NCI-H446 treated with DMSO at 0.1 percent for 48 hours (cell line): ENCODE data around the gene MRPL1.
"Not testable (repeated sequence)": the region's sequence is repeated elsewhere in the genome, so short reads cannot be mapped to it uniquely, and the experiment has no call there.

Experiments used
- DNase-seq: peaks from one replicate; lab custom pipeline; 2025; lab: John Stamatoyannopoulos, UW

Gene MRPL1

DNA sequence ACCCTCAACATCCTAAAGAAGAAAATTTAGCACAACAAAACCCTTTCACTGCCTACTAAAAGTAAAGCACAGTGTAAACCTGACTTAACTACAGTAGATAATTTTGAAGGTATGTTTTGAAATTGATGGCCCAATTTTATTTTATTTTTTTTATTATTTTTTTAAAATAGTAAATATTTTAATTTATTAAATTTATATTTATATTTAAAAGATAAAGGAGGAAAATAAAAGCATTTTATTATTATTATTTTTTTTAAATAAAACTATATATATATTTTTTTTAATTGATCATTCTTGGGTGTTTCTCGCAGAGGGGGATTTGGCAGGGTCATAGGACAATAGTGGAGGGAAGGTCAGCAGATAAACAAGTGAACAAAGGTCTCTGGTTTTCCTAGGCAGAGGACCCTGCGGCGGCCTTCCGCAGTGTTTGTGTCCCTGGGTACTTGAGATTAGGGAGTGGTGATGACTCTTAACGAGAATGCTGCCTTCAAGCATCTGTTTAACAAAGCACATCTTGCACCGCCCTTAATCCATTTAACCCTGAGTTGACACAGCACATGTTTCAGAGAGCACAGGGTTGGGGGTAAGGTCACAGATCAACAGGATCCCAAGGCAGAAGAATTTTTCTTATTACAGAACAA, 120.4 kb downstream of the MRPL1 start:
- not testable (repeated sequence) for DNase-seq

DNA sequence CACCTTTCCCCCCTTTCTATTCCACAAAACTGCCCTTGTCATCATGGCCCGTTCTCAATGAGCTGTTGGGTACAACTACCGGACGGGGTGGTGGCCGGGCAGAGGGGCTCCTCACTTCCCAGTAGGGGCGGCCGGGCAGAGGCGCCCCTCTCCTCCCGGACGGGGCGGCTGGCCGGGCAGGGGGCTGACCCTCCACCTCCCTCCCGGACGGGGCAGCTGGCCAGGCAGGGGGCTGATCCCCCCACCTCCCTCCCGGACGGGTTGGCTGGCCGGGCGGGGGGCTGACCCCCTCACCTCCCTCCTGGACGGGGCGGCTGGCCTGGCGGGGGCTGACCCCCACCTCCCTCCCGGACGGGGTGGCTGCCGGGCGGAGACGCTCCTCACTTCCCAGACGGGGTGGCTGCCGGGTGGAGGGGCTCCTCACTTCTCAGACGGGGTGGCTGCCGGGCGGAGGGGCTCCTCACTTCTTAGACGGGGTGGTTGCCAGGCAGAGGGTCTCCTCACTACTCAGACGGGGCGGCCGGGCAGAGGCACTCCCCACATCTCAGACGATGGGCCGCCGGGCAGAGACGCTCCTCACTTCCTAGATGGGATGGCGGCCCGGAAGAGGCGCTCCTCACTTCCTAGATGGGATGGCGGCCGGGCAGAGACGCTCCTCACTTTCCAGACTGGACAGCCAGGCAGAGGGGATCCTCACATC, 121.1 kb downstream of the MRPL1 start:
- not testable (repeated sequence) for DNase-seq

DNA sequence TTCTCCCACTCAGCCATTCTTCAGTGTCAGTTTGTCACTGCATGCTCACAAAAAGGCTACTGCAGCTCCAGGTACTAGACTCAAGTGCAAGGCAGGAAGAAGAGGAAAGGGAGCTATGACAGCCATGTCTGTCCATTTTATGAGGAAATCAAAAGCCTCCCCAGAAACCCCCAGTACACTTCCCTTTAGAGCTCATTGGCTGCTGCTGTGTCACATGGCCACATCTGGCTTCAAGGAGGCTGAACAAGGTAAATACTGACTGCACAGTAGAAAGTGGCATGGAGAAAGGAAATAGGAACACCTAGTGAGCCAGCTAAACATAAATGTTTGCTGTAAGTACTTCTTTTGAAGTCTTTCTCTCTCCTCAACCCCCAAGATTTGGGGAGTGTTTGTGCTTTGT, 127.3 kb downstream of the MRPL1 start:
- DNase-seq: no peak

DNA sequence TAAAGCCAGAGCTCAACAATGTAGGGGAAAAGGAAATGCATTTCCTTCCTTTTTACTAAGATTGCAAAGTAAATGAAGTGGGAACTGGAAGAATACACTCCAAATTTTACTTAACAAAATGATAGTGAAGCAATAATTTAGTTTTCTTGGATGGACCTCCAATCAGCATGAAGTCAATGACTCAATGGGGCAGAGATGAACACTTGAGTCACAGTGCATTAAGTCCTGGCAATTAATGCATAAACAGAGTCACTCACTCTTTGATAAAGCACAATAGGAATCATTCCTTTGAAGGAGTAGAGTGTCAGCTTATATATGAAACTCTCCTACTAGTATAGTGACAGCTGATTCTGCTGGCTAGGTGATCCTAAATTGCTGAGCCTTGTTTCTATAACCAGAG, 127.8 kb downstream of the MRPL1 start:
- no peak for DNase-seq

DNA sequence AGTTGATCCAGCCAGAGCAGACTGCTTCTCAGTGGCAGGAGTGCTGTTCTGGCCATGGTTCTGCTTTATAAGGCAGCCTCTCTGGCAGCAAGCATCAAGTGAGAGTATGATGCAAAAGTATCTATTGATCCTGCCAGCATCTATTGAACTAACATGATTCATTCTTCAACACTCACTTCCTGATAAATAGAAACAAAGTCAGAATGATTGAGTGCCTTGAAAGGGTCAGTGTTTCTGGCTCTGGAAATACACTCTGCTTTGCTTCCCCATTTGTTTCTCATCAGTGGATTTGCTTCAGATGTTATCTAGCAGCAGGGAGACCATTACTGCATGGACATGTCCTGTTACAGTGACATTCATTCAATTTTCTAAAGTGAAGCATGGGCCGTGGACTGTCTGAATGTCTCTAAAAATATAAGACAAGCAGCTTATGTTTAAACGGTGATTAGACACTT, 128.3 kb downstream of the MRPL1 start:
- no peak for DNase-seq

DNA sequence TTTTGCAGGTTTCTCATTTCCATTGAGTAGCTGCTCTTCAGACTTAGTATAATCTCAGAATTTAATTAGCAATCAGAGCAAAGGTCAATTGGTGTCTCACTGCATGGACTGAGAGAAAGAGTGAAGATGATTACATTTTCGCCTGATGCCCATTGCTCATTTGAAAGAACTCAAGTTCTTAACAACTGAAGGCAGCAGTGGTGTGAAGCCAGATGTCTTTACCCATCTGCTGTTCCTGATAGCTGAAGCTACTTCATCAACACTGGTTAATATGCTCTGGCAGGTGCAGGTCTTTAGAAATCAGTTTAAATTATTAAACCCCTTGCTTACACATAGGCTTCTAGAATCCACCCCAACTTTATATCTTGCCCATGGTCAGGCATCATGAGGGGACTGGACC, 130.0 kb downstream of the MRPL1 start:
- DNase-seq: no peak

DNA sequence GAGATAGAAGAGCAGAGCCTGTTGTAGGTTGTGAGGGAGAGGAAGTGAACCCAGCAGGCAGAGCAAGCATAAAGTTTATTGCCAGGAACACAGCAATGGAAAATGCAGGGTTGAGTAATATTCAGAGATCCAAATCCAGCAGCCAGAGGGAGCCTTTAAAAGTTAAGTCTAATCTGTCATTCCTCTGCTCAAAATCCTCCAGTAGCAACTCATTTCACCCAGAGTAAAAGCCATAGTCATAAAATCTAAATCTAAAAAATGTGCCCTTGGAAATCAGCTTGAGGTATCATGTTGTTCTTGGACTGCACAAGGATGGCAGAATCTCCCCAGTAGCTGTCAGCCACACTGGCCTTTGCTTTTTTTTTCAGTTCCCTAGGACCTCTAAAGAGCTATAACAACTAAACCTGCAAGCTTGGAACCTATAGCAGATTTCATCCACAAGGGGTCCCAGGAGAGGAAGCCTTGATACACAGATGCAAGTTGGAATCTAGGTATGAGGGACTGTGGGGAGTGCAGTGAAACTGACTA, 131.6 kb downstream of the MRPL1 start:
- DNase-seq: no peak

DNA sequence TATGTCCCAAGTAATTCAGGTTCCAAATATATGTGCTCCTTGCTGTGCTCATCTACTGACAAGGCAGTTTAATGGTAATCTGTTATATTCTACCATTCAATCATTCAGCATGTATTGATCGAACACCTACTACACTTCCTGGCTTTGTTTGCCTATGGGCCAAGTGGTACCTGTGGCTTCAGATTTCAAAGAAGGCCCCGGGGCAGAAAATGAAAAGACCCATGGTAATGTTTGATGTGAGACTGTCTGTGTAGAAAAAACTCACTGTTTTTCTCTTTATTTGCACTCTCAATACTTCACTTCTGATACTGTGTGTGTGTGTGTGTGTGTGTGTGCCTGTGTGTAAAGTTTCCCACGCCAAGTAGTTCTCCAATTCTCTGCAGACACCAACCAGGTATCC, 133.4 kb downstream of the MRPL1 start:
- no peak for DNase-seq

DNA sequence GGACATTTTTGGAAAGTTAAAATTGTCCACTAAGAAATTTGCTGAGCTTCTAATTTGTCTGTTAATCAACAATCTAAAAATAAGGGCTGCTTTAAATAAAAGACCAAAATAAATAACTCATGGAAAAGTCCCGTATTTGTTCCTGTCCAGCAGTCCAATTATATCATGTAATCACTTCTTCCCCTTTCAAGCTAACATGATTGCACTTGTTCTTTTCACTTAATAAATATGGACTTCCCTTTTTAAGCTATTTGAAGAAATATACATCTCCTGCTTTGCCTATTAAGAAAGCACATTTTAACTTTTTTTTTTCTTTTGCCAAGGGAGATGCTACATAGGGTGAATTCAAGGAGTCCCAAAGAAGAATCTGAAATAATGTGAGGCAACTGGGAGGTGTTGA, 138.9 kb downstream of the MRPL1 start:
- no peak for DNase-seq

DNA sequence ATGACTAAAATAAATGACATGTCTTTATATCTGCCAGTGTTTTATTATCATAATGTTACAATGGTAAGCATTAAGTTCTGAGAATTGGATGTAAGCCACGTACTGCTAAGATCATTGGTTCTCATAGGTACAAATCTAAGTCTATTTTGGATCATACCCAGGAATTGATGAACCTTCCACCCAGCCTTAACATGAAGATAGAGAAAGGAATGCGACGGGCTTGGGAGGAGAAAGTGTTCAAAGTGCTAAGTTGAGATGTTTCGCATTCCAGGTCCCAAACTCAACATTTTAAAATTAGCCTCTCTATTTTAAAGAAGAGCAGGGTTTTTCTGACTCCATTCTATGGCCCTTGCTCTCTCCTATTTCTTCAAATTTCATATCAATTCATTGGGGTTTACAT, 139.6 kb downstream of the MRPL1 start:
- DNase-seq: no peak
